AG04450 (cell line): ENCODE data around the gene PAX5. TPM values are rescaled to one million over a fixed set of nuclear protein-coding genes. Genes with fewer than 3 reads are reported as not detected.

Experiments used
- CTCF ChIA-PET: fragments of 300-600, 350-600 bp; formaldehyde crosslinking; extraction: SDS; loops from one replicate; lab custom pipeline; 2022; ENCODE audit warnings: antibody characterized with exemption, inconsistent platforms; lab: Charles Lee
- POLR2A ChIA-PET: fragments of 350-600 bp; formaldehyde crosslinking; extraction: SDS; loops from one replicate; lab custom pipeline; 2021; ENCODE audit warnings: antibody characterized with exemption, inconsistent platforms; lab: Yijun Ruan, JAX
- DNase-seq: peaks from one replicate; pipeline ENCODE4 v3.0.0-alpha.2; 2011; ENCODE audit warnings: low read depth, low spot score
- H3K27ac ChIP-seq: one replicate; pipeline ENCODE4 v1.5.1; 2012; ENCODE audit warnings: low read depth, low read length, control low read depth
- H3K27me3 ChIP-seq: one replicate; pipeline ENCODE4 v1.6.0; 2012; ENCODE audit warnings: low read length; ENCODE audit not compliant: control insufficient read depth, insufficient read depth
- H3K4me3 ChIP-seq: 2 replicates; pipeline ENCODE4 v1.5.1; 2011; ENCODE audit warnings: mild to moderate bottlenecking, low read depth, low read length, control low read depth
- H3K9me3 ChIP-seq: 2 replicates; pipeline ENCODE4 v1.5.1; 2012; ENCODE audit warnings: low read length; ENCODE audit not compliant: control insufficient read depth, insufficient read depth
- polyA plus RNA-seq: library from polyadenylated mRNA; depleted of rRNA; stranded (reverse); fragments of >200 nt; gene quantifications from 2 replicates; pipeline ENCODE4 v1.2.3, GENCODE V29; 2011
- TF ChIP-seq, protein P1 (sequence below): IDR thresholded peaks from 2 replicates; pipeline ENCODE4 v1.5.1; 2011; ENCODE audit warnings: low read depth, low read length, control low read depth, inconsistent platforms

Gene PAX5
- polyA plus RNA-seq, 1 experiment: not detected

DNA sequence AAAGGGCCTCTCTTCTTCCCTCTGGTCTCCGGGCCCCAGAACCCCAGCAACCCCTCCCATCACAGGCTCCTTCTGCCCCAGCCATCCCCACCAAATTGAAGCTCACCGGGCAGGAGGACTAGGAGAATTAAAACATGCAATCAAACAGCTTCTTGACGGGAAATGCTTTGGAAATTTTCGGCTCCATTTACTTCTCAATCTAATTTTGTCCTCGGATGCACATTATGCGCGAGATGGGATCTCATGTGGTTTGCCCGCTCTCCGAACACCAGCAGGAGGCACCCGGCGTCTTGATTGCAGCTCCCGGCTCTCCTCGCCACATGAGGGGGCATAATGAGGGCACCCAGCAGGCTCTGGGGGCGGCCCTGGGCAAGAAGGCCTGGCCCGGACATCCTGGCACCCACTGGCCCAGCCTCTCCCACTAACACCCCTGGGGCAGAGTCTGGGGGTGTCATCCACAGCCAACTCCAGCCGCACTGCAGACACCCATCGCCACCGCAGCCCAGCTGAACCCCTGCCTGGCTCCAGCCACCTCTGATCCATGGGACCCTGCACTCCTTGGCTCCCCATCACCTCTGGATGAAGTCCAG, 135.5 kb downstream of the PAX5 start:
- H3K9me3 ChIP-seq: no peaks in the 10 kb centered on the region; the same call in 1 of the 2 replicates
- POLR2A ChIA-PET: no interaction called here
- CTCF ChIA-PET: no interaction called here
- no peak for DNase-seq
- peaks cover 41% of the 10 kb centered on the region for H3K27me3 ChIP-seq
- H3K27ac ChIP-seq: no peak overlapping the region
- no peak overlapping the region for H3K4me3 ChIP-seq
- TF ChIP-seq, protein P1, sequence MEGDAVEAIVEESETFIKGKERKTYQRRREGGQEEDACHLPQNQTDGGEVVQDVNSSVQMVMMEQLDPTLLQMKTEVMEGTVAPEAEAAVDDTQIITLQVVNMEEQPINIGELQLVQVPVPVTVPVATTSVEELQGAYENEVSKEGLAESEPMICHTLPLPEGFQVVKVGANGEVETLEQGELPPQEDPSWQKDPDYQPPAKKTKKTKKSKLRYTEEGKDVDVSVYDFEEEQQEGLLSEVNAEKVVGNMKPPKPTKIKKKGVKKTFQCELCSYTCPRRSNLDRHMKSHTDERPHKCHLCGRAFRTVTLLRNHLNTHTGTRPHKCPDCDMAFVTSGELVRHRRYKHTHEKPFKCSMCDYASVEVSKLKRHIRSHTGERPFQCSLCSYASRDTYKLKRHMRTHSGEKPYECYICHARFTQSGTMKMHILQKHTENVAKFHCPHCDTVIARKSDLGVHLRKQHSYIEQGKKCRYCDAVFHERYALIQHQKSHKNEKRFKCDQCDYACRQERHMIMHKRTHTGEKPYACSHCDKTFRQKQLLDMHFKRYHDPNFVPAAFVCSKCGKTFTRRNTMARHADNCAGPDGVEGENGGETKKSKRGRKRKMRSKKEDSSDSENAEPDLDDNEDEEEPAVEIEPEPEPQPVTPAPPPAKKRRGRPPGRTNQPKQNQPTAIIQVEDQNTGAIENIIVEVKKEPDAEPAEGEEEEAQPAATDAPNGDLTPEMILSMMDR: no peak

DNA sequence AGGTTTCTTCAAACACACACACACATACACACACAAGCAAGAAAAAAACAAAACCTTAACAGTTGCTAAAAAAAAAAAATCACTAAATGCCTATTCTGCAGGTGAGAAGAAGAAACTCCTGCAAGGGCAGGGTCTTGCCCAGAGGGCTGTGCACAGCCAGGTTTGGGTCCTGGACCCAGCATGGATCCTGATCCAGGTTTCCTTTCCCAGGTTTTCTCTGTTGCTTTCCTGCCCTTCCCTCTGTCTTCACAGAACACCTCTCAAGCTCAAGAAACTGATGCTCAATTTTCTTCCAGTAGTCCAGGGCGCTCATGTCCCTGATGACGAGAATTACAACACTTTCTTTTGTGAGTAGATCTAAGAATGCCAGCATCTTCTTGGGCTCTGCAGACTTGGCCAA, 136.6 kb downstream of the PAX5 start:
- TF ChIP-seq, protein P1: no peak
- Histone ChIP-seq H3K27me3 (peaks cover 41% of the 10 kb centered on the region), H3K9me3 (no peaks in the 10 kb centered on the region; the same call in 1 of the 2 replicates), H3K27ac (no peak overlapping the region), H3K4me3 (no peak overlapping the region)
- ChIA-PET POLR2A (no interaction called here), CTCF (interaction anchor here (0.7 kb wide), 1 partner anchor 547 kb away, joined by 3 read pairs; no protein-coding TSS in a partner anchor)
- no peak for DNase-seq

DNA sequence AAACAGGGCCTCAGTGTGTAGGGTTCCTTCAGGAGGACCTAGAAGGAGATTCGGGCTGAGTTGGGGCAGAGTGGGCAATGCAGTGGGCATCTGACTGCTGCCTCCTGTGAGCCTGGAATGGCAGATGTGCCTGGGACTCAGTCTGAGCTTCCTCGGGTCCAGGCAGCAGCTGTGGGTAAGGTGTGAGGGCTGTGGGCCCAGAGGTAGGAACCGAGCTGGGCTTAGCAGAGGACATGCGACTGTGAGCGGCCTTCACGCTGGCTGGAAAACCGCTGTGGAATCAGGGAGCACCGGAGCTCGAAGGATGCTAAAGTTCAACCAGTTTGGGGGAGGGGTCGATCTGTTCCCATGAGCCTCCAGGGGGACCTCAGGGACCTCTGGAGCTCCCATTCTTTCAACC, 137.0 kb downstream of the PAX5 start:
- ChIA-PET POLR2A (no interaction called here), CTCF (interaction anchor here (0.7 kb wide), 1 partner anchor 548 kb away, joined by 3 read pairs; no protein-coding TSS in a partner anchor)
- DNase-seq: no peak
- Histone ChIP-seq H3K27ac (no peak overlapping the region), H3K9me3 (no peaks in the 10 kb centered on the region; the same call in 1 of the 2 replicates), H3K27me3 (peaks cover 42% of the 10 kb centered on the region), H3K4me3 (no peak overlapping the region)
- TF ChIP-seq, protein P1: no peak

DNA sequence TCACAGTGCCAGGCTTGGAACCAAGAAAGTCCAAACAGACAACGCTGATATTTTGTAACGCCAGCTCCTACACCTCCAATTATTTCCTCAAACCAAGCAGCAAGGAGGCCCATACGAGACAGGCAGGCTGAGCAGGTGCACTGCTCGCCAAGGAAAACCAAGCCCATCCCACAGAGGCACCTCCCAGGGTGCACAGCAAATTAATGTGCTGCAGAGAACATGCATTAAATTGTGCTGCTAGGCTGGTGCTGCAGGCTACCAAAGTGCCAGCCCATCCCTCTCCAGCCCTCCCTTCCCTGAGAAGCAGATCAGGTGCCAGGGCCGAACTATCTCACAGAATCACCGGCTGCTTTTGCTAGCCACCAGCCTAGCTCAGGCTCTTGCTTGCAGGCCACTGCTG, 137.8 kb downstream of the PAX5 start:
- ChIA-PET POLR2A (no interaction called here), CTCF (no interaction called here)
- peaks cover 44% of the 10 kb centered on the region for H3K27me3 ChIP-seq
- no peaks in the 10 kb centered on the region; the same call in 1 of the 2 replicates for H3K9me3 ChIP-seq
- TF ChIP-seq, protein P1: no peak
- no peak overlapping the region for H3K4me3 ChIP-seq
- DNase-seq: no peak
- H3K27ac ChIP-seq: no peak overlapping the region

DNA sequence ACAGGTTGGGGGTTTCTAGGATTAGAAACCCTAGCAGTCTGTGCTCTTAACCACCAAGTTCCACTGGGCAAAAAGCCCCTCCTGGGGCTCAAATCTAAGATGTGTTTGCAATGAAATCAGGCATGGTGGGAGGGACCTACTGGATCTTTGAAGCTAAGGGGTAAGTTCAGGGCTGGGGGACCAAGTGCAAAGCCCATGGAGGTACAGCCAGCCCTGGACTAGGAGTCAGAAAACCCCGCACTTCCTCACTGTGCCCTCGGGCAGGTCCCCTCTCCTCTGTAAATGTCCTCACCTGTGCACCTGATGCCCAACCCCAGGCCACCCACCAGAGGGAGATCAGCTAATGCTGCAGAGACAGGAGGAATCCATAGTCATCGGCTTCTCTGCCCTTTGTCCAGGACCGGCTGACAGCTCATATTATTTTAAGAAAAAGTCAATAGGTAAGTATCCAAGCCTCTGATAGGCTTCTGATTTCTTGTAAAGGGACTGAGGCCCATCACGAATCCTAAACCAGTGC, 138.3 kb downstream of the PAX5 start:
- DNase-seq: no peak
- Histone ChIP-seq H3K27ac (no peak overlapping the region), H3K27me3 (peaks cover 44% of the 10 kb centered on the region), H3K9me3 (no peaks in the 10 kb centered on the region; the same call in 1 of the 2 replicates), H3K4me3 (no peak overlapping the region)
- ChIA-PET POLR2A (no interaction called here), CTCF (no interaction called here)
- TF ChIP-seq, protein P1: no peak
